Esophagus (tissue), 2 donors: Measurements from ENCODE around the gene SLC25A13. TPM values are rescaled to one million over a fixed set of nuclear protein-coding genes. Genes with fewer than 3 reads are reported as not detected.

ENCODE experiments used
- H3K27ac ChIP-seq, 2 donors: one replicate each; pipeline ENCODE4 v1.5.1; 2013; ENCODE audit warnings: low read depth in 2 of 2, mild to moderate bottlenecking in 2 of 2, inconsistent platforms in 1 of 2, low read length in 1 of 2, moderate library complexity in 1 of 2
- H3K27me3 ChIP-seq, 2 donors: one replicate each; pipeline ENCODE4 v1.6.1; 2013; ENCODE audit warnings: low read length in 2 of 2, control low read depth in 1 of 2, mild to moderate bottlenecking in 1 of 2; ENCODE audit not compliant: insufficient read depth in 2 of 2, control insufficient read depth in 1 of 2
- H3K36me3 ChIP-seq, 2 donors: one replicate each; pipeline ENCODE4 v1.6.1; 2013; ENCODE audit warnings: low read length in 1 of 2; ENCODE audit not compliant: control insufficient read depth in 2 of 2, insufficient read depth in 2 of 2
- H3K4me1 ChIP-seq, 2 donors: one replicate each; pipeline ENCODE4 v1.6.1; 2013; ENCODE audit warnings: low read length in 1 of 2; ENCODE audit not compliant: control insufficient read depth in 2 of 2, insufficient read depth in 2 of 2
- H3K4me3 ChIP-seq, 2 donors: one replicate each; pipeline ENCODE4 v1.5.1; 2013; ENCODE audit warnings: low read length in 2 of 2, mild to moderate bottlenecking in 2 of 2, low read depth in 1 of 2, moderate library complexity in 1 of 2
- H3K9me3 ChIP-seq, 2 donors: one replicate each; pipeline ENCODE4 v1.6.1; 2013; ENCODE audit warnings: mild to moderate bottlenecking in 2 of 2, low read depth in 1 of 2, low read length in 1 of 2, moderate library complexity in 1 of 2; ENCODE audit not compliant: control insufficient read depth in 2 of 2, insufficient read depth in 1 of 2
- WGBS, 2 donors: extraction: QIAGEN DNeasy Blood & Tissue Kit; methylation state at CpG; one replicate each; pipeline ENCODE4 v1.1.7; 2013; 5-methylcytosine and 5-hydroxymethylcytosine counted together
- polyA plus RNA-seq, 2 donors: library from polyadenylated mRNA; stranded (reverse); fragments of 200-250 nt; gene quantifications; one replicate each; pipeline ENCODE4 v1.2.3, GENCODE V29; 2013
- donor health status: healthy with polysubstance abuse.
- donor health status: Bipolar disorder and iron deficiency.

Gene SLC25A13
- polyA plus RNA-seq, 2 donors = 4.8 to 10.0 TPM

DNA sequence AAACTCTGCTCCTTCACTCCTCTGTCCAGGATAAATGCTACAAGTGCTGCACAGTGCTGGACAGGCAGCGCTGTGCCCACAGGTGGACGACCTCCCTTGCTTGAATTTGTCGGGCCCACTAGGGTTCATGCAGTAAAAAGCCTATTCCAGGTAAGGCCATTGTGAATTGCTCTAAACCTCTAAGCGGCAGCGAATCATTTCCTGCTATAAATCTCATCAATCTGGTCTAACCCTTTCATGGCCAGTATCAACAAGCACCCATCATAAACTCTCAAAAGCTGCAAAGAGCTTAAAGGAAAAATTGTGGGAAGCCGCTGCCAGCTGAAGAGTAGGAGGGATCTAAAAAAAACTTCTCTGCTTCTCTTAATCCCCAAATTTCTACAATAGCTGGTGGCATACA lies 134.2 kb downstream of the SLC25A13 start:
- peaks cover 0 to 2% of the 10 kb centered on the region in 2 donors for H3K4me1 ChIP-seq
- no peaks in the 10 kb centered on the region for H3K27me3 ChIP-seq
- peaks cover 3 to 5% of the 10 kb centered on the region in 2 donors for H3K36me3 ChIP-seq
- WGBS, 2 donors = 70% methylated on average over 6 of the region's 6 CpGs
- no peak overlapping the region for H3K4me3 ChIP-seq
- H3K27ac ChIP-seq = no peak overlapping the region
- no peaks in the 10 kb centered on the region for H3K9me3 ChIP-seq

DNA sequence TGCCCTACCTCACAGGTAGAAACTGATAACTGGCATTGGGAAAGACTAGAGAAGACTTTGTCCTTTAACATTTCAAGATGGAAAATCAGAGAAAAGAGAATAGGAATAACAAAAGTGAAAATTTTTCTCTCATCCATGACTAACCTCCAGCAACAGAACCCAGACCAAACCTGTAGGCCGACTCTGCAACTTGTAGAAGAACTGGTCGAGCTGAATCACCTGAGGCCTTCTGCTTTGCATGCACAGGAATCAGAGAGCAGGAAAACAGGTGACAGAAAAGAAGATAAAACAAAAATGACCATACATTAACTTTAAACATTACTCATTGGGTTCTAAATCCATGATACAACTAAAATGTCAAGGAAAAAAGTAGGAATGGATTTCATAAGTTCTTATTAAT lies 137.1 kb downstream of the SLC25A13 start:
- Histone ChIP-seq H3K9me3 (no peaks in the 10 kb centered on the region), H3K4me3 (no peak overlapping the region), H3K27ac (no peak overlapping the region), H3K27me3 (no peaks in the 10 kb centered on the region), H3K36me3 (peaks cover 2 to 3% of the 10 kb centered on the region in 2 donors), H3K4me1 (peaks cover 0 to 2% of the 10 kb centered on the region in 2 donors)
- WGBS, 2 donors = 55 to 74% methylated on average over 2 of the region's 2 CpGs

DNA sequence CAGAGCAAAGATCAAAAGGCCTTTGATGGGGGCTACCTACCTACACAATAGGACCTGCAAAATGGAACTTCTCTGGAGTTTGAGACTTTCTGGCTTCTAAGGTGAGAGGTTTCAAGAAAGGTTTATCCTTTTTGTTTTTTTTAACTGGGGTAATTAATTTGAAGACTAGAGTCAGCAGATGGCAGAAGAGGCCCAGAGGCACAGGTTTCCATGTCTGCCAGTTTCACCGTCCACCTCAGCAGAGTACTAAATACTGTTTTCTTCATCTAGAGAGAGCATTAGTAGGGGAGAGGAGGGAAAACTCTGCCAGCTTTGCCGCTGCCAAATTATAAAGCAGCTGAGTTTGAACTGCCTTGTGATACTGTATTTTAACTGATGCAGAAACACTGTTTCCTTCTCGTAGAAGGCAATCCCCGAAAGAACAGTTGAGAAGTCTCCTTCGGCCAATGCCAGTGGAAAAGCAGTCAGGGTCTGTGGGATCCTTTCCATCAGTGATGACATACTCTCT lies 138.7 kb downstream of the SLC25A13 start:
- H3K27me3 ChIP-seq = no peaks in the 10 kb centered on the region
- H3K4me3 ChIP-seq = no peak overlapping the region
- 84 to 92% methylated on average over 5 of the region's 5 CpGs for WGBS, 2 donors
- H3K36me3 ChIP-seq = peaks cover 2 to 3% of the 10 kb centered on the region in 2 donors
- no peak overlapping the region for H3K27ac ChIP-seq
- peaks cover 0 to 2% of the 10 kb centered on the region in 2 donors for H3K4me1 ChIP-seq
- no peaks in the 10 kb centered on the region for H3K9me3 ChIP-seq

DNA sequence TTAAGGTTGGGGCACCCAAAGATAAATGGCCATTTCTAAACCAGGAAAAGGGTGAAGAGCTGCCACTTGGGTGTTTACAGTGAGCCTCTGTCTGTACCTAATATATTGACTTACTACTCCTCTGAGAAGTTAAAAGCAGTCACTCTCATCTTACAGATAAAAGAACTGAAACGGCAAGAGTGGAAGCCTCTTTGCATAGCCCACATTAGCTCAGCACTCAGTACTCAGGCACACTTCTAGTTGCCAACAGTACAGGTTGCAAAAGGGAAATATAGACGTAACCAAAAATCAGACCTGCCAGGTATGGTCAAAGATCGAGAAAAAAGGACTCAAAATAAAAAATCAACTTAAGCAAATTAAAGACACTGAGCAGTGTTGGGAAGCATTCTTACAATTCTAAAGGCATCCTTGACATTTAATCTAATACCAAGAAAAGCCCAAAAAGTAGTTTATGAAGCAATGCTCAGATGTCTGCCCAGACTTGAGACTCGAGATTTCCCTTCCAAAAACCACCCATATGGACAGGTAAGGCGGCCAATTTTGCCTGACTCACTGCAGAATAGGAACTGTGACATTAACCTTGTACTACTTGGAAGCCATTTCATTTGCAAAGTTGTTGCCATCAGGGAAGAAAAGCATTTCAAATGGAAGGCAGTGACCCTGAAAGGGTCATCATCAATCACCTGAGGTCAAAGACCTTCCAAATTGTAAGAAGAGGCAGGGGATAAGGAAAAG lies 139.3 kb downstream of the SLC25A13 start:
- H3K9me3 ChIP-seq = no peaks in the 10 kb centered on the region
- WGBS, 2 donors = 48 to 68% methylated on average over 5 of the region's 5 CpGs
- H3K27ac ChIP-seq = no peak overlapping the region
- H3K27me3 ChIP-seq = no peaks in the 10 kb centered on the region
- H3K4me3 ChIP-seq = no peak overlapping the region
- H3K36me3 ChIP-seq = peaks cover 2 to 3% of the 10 kb centered on the region in 2 donors
- H3K4me1 ChIP-seq = peaks cover 0 to 2% of the 10 kb centered on the region in 2 donors

DNA sequence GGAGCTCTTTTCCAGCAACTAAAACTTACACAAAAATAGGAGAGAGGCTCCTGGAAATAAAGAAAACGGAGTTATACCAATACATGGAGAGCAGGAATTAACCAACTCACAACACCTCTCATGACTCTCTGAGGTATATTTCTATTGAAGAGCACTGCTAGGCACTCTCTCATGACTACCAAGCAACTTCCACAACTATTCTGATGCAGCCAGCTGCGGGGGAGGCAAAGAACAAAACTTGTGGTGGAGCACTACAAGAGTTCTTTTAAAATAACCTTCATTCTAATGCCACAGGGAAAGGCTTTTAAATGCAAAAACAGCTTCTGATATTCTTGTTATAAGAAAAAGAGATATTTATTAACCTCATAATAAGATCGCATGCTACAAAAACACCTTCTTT lies 140.7 kb downstream of the SLC25A13 start:
- no peak overlapping the region for H3K27ac ChIP-seq
- peaks cover 2 to 3% of the 10 kb centered on the region in 2 donors for H3K36me3 ChIP-seq
- H3K4me1 ChIP-seq = peaks cover 0 to 2% of the 10 kb centered on the region in 2 donors
- no peak overlapping the region for H3K4me3 ChIP-seq
- 94 to 97% methylated on average over 3 of the region's 3 CpGs for WGBS, 2 donors
- H3K9me3 ChIP-seq = no peaks in the 10 kb centered on the region
- H3K27me3 ChIP-seq = no peaks in the 10 kb centered on the region

DNA sequence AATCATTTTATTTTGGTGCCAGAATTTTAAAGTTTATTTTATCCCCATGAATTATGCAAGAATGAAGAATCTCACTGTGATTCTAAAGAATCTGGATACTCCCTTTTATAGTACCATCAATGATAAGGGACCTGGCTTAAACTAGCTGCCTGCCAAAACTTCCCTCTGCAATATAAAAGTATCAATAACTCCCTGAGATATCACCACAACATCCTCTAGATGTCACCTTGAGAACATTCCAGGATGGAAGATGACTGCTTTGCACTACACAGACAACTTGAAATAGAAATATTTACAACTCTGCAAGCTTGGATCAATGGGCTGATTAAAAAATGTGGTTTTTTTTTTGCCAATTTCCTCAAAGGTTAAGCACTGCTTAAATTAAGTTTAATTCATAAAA lies 142.1 kb downstream of the SLC25A13 start:
- Histone ChIP-seq H3K36me3 (peaks cover 4 to 7% of the 10 kb centered on the region in 2 donors), H3K4me3 (no peak overlapping the region), H3K27ac (no peak overlapping the region), H3K4me1 (peaks cover 0 to 2% of the 10 kb centered on the region in 2 donors), H3K9me3 (no peaks in the 10 kb centered on the region), H3K27me3 (no peaks in the 10 kb centered on the region)

DNA sequence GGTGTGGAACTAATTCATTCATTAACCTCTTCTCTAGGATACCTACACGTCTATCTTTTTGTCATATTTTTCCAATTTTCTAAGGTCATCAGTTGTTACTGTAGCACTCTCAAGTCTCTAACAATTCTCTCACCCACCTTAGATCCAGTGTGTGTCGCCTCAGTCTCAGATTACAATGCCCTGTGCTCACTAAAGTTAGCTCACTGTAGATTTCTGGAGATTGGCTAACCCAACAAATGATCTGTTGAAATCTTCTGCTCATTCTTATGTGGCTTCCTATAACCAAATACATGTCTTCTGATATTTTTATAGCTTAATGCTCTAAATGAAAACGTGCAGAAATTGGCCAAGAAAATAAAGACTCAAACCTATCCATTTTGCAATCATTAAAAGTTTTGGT lies 142.6 kb downstream of the SLC25A13 start:
- H3K27ac ChIP-seq = no peak overlapping the region
- peaks cover 4 to 7% of the 10 kb centered on the region in 2 donors for H3K36me3 ChIP-seq
- H3K4me3 ChIP-seq = no peak overlapping the region
- WGBS, 2 donors = 82 to 83% methylated on average over 3 of the region's 3 CpGs
- peaks cover 0 to 2% of the 10 kb centered on the region in 2 donors for H3K4me1 ChIP-seq
- H3K9me3 ChIP-seq = no peaks in the 10 kb centered on the region
- H3K27me3 ChIP-seq = no peaks in the 10 kb centered on the region

DNA sequence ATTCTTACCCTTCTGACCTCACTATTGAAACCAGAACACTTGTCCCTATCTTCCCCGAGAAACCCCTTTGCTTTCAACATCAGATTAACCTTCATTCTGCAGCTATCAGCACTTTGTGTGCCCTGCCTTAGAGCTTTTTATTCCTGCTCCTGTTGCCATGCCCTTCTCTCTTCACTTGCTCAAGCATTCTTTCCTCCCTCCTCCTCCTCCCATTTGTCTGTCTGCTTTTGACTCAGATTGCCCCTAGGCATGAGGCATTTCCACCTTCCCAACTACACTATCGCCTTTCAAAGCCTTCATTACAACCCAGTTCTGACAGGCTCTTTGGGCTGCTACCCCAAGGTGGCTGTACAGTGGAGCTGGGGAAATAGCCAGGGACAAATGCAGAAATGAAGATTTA lies 143.3 kb downstream of the SLC25A13 start:
- no peaks in the 10 kb centered on the region for H3K27me3 ChIP-seq
- H3K36me3 ChIP-seq = peaks cover 4 to 7% of the 10 kb centered on the region in 2 donors
- peaks cover 0 to 2% of the 10 kb centered on the region in 2 donors for H3K4me1 ChIP-seq
- H3K4me3 ChIP-seq = no peak overlapping the region
- 57 to 60% methylated on average over 2 of the region's 2 CpGs for WGBS, 2 donors
- H3K27ac ChIP-seq = no peak overlapping the region
- H3K9me3 ChIP-seq = no peaks in the 10 kb centered on the region

DNA sequence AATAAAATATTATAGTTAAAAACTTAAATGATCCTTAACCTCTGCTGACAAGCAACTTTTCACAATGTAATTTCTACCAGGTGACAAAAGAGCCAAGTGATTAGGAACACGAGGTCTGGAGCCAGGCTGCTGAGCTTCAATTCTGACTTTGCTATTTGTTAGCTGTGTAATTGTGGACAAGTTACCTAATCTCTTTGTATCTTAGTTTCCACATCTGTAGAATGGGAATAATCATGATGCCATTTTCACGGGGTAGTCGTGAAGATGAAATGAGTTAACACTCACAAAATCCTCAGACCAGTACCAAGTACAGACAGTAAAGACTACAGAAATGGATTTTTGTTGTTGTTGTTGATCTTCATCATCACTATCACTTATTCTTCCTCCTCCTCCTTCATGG lies 144.5 kb downstream of the SLC25A13 start:
- H3K27me3 ChIP-seq = no peaks in the 10 kb centered on the region
- 97% methylated on average over 3 of the region's 3 CpGs for WGBS, 2 donors

DNA sequence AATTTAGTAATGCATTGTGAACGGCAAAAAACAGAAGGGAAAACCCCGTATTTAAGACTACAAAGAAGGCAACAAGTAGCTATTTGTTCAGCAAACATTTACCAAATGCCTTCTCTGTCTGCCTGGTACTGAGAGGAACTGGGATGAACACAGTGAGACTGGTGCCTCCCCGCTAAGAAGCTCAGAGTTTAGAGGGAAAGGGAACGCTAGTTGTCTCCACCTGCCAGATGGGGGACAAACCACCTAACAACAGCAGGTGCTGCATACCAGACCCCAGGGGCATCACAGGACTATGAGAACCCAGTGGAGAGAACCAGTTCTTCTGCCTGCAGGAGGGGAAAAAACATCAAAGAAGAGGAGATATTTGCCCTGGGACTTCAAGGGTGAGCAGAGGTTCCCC lies 147.1 kb downstream of the SLC25A13 start:
- Histone ChIP-seq H3K9me3 (no peaks in the 10 kb centered on the region), H3K27ac (no peak overlapping the region), H3K4me3 (no peak overlapping the region), H3K4me1 (no peaks in the 10 kb centered on the region), H3K36me3 (peaks cover 2 to 5% of the 10 kb centered on the region in 2 donors), H3K27me3 (no peaks in the 10 kb centered on the region)
- WGBS, 2 donors = 80% methylated on average over 4 of the region's 4 CpGs

More for the DNA sequence above, 144.5 kb downstream of the SLC25A13 start:
- no peak overlapping the region for H3K27ac ChIP-seq
- peaks cover 2 to 5% of the 10 kb centered on the region in 2 donors for H3K36me3 ChIP-seq
- H3K4me3 ChIP-seq = no peak overlapping the region
- H3K9me3 ChIP-seq = no peaks in the 10 kb centered on the region
- no peaks in the 10 kb centered on the region for H3K4me1 ChIP-seq
